Panc1 (cell line): ENCODE results near the gene SPACA9. TPM values are rescaled to one million over a fixed set of nuclear protein-coding genes. Genes with fewer than 3 reads are reported as not detected.

ENCODE experiments used
- ATAC-seq: fragments of 200-7000 bp; cut with Tn5 transposase; 2 replicates; pipeline ENCODE4 v1.9.1; 2020; ENCODE audit warnings: mild to moderate bottlenecking, moderate library complexity
- BruUV-seq: library from RNA; stranded (reverse); fragments of 400-500 nt; replicated peaks from 2 replicates; lab custom pipeline; 2021; lab: Mats Ljungman, UMichigan
- CTCF ChIA-PET: fragments of 300-600 bp; sonication (Branson Sonifier 250); formaldehyde crosslinking; loops from one replicate; lab custom pipeline; 2022; ENCODE audit warnings: antibody characterized with exemption; lab: Charles Lee
- POLR2A ChIA-PET: fragments of 300-600 bp; sonication (Branson Sonifier 250); formaldehyde crosslinking; loops from one replicate; lab custom pipeline; 2022; ENCODE audit warnings: antibody characterized with exemption; lab: Charles Lee
- DNase-seq: peaks from one replicate; pipeline ENCODE4 v3.0.0-alpha.2; 2010; ENCODE audit warnings: low read depth, low spot score
- H3K27ac ChIP-seq: 2 replicates; pipeline ENCODE4 v1.5.1; 2011; ENCODE audit warnings: mild to moderate bottlenecking, low read length, inconsistent platforms
- H3K27me3 ChIP-seq: fragments of 200-500 bp; sonication (Bioruptor generic); 2 replicates; pipeline ENCODE4 v1.6.0; 2014; ENCODE audit warnings: low read length, inconsistent platforms; ENCODE audit not compliant: control insufficient read depth, insufficient read depth
- H3K36me3 ChIP-seq: fragments of 200-500 bp; sonication (Bioruptor generic); 2 replicates; pipeline ENCODE4 v1.5.1; 2014; ENCODE audit warnings: inconsistent platforms, mild to moderate bottlenecking, low read length, moderate library complexity; ENCODE audit not compliant: control insufficient read depth, insufficient read depth
- H3K4me1 ChIP-seq: 2 replicates; pipeline ENCODE4 v1.5.1; 2011; ENCODE audit warnings: inconsistent platforms, mild to moderate bottlenecking, low read length, moderate library complexity; ENCODE audit not compliant: control insufficient read depth, insufficient read depth
- H3K4me3 ChIP-seq, 2 experiments: 2 replicates each; pipeline ENCODE4 v1.5.1; 2011 to 2012; ENCODE audit warnings: low read depth in 2 of 2, low read length in 2 of 2, mild to moderate bottlenecking in 2 of 2, inconsistent platforms in 1 of 2, moderate library complexity in 1 of 2
- H3K9me3 ChIP-seq: fragments of 200-500 bp; sonication (Bioruptor generic); 2 replicates; pipeline ENCODE4 v1.5.1; 2014; ENCODE audit warnings: low read depth, mild to moderate bottlenecking, inconsistent platforms, low read length, moderate library complexity; ENCODE audit not compliant: control insufficient read depth, insufficient read depth
- CTCF ChIP-seq: fragments of 450-650 bp; IDR thresholded peaks from 2 replicates; pipeline ENCODE4 v1.5.1; 2017; ENCODE audit warnings: mild to moderate bottlenecking
- POLR2AphosphoS5 ChIP-seq: IDR thresholded peaks from 2 replicates; pipeline ENCODE4 v1.6.1; 2012; ENCODE audit warnings: mild to moderate bottlenecking, low read depth, low read length, moderate library complexity
- REST ChIP-seq, 2 experiments: IDR thresholded peaks; 2 replicates each; pipeline ENCODE4 v1.6.1; 2011 to 2012; ENCODE audit warnings: low read depth in 2 of 2, control low read depth in 1 of 2, low read length in 1 of 2, mild to moderate bottlenecking in 1 of 2, moderate library complexity in 1 of 2; ENCODE audit not compliant: insufficient read depth in 1 of 2
- SIN3A ChIP-seq: IDR thresholded peaks from 2 replicates; pipeline ENCODE4 v1.6.1; 2012; ENCODE audit warnings: low read depth, mild to moderate bottlenecking, low read length, moderate library complexity, borderline replicate concordance; ENCODE audit not compliant: insufficient read depth
- TCF7L2 ChIP-seq: IDR thresholded peaks from 2 replicates; pipeline ENCODE4 v1.6.1; 2011; ENCODE audit warnings: mild to moderate bottlenecking, low read depth, low read length, inconsistent platforms
- in situ Hi-C: cut with HindIII; loops from 2 replicates; pipeline ENCODE4 v1.10.0; 2016; ENCODE audit warnings: low sequenced_read_pairs, low pct_unique_long_range_greater_than_20kb
- intact Hi-C: fragments of 100-400 bp; cut with micrococcal nuclease; formaldehyde crosslinking; loops from one replicate; pipeline ENCODE4 v1.10.0; 2022; ENCODE audit not compliant: unreplicated experiment
- total RNA-seq: library from RNA; stranded (reverse); gene quantifications from one replicate; pipeline ENCODE4 v1.2.1, GENCODE V29; 2021; ENCODE audit not compliant: unreplicated experiment

Gene SPACA9
- total RNA-seq, 1 experiment from 2014 or later: 3.0 TPM

DNA sequence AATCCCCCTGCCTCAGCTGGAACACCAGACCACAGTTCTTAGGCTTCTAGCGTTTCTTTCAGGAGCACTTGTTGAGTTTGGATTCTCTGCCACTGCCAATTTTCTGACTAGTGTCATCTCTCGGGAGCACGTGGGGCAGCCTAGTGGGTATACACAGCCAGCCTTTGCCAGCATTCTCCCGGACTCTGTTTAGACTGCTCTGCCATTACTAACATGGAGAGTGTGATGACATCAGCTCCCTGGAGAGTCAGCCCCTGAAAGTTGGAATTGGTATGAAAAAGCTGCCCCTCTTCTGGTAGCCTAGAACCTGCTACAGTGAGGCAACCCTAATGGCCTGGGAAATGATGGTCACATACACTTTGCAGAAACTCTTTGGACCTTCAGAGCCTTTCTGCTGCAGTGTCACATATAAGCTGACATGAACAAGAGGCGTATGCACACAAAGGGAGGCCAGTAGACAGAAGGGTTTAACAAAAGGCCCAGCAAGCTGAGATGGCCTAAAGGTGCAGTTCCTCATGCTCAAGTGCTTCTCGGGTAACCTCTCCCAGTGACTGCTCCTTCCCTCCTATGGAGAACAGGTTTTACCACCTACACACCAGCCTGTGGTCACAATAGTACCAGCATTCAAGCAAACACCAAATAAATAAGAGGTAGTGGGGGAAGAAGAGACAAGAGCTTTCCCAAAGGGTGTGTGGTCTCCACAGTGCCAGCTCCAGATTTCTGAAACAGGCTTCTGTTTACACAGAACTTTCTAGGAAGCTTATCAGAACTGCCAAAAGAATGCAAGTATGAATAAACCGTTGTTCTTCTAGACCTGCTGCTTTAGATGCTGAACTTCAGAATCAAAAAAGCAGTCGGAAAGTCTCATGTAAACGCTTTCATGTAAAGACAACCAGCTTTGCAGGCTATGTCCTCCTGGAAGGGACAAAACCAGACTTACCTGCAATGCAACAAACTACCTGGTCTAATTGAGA lies 16.5 kb downstream of the SPACA9 start:
- TF ChIP-seq TCF7L2 (no peak), REST (IDR thresholded peaks at IDR 0.05; ENCODE audit: insufficient read depth in 1 of 2, low read depth in 2 of 2, low read length in 1 of 2) (no peak), CTCF (no peak), POLR2AphosphoS5 (no peak), SIN3A (no peak)
- intact Hi-C loops: no loop called here
- in situ Hi-C loops: no loop called here
- no peak overlapping the region for H3K4me3 ChIP-seq
- ChIA-PET POLR2A (no interaction called here), CTCF (interaction anchor here (0.7 kb wide), 1 partner anchor 67 kb away, joined by 10 read pairs; no protein-coding TSS in a partner anchor)
- no peaks in the 10 kb centered on the region for H3K9me3 ChIP-seq
- no TSS peak for BruUV-seq
- no peaks in the 10 kb centered on the region for H3K4me1 ChIP-seq
- no peak for ATAC-seq
- no peaks in the 10 kb centered on the region for H3K27me3 ChIP-seq
- DNase-seq: no peak
- H3K36me3 ChIP-seq: no peaks in the 10 kb centered on the region
- no peak overlapping the region for H3K27ac ChIP-seq

GRCh38 chr9:132896264-132896663 lies 17.6 kb downstream of the SPACA9 start:
- H3K27me3 ChIP-seq: no peaks in the 10 kb centered on the region
- no peak for DNase-seq
- no peak overlapping the region for H3K4me3 ChIP-seq
- intact Hi-C loops: no loop called here
- no peaks in the 10 kb centered on the region for H3K9me3 ChIP-seq
- no peaks in the 10 kb centered on the region for H3K36me3 ChIP-seq
- TF ChIP-seq POLR2AphosphoS5 (no peak), TCF7L2 (no peak), REST (IDR thresholded peaks at IDR 0.05; ENCODE audit: insufficient read depth in 1 of 2, low read depth in 2 of 2, low read length in 1 of 2) (no peak), CTCF (no peak), SIN3A (no peak)
- POLR2A ChIA-PET: no interaction called here
- BruUV-seq: no TSS peak
- CTCF ChIA-PET: interaction anchor here (0.6 kb wide), 1 partner anchor 51 kb away, joined by 6 read pairs; no protein-coding TSS in a partner anchor
- no peak for ATAC-seq
- no peaks in the 10 kb centered on the region for H3K4me1 ChIP-seq
- in situ Hi-C loops: no loop called here
- no peak overlapping the region for H3K27ac ChIP-seq
